AG04450 (cell line): ENCODE measurements around the gene NADK2. TPM values are rescaled to one million over a fixed set of nuclear protein-coding genes. Genes with fewer than 3 reads are reported as not detected.

ENCODE experiments used
- CTCF ChIA-PET: fragments of 300-600, 350-600 bp; formaldehyde crosslinking; extraction: SDS; loops from one replicate; lab custom pipeline; 2022; ENCODE audit warnings: antibody characterized with exemption, inconsistent platforms; lab: Charles Lee
- POLR2A ChIA-PET: fragments of 350-600 bp; formaldehyde crosslinking; extraction: SDS; loops from one replicate; lab custom pipeline; 2021; ENCODE audit warnings: antibody characterized with exemption, inconsistent platforms; lab: Yijun Ruan, JAX
- DNase-seq: peaks from one replicate; pipeline ENCODE4 v3.0.0-alpha.2; 2011; ENCODE audit warnings: low read depth, low spot score
- H3K27ac ChIP-seq: one replicate; pipeline ENCODE4 v1.5.1; 2012; ENCODE audit warnings: low read depth, low read length, control low read depth
- H3K27me3 ChIP-seq: one replicate; pipeline ENCODE4 v1.6.0; 2012; ENCODE audit warnings: low read length; ENCODE audit not compliant: control insufficient read depth, insufficient read depth
- H3K4me3 ChIP-seq: 2 replicates; pipeline ENCODE4 v1.5.1; 2011; ENCODE audit warnings: mild to moderate bottlenecking, low read depth, low read length, control low read depth
- H3K9me3 ChIP-seq: 2 replicates; pipeline ENCODE4 v1.5.1; 2012; ENCODE audit warnings: low read length; ENCODE audit not compliant: control insufficient read depth, insufficient read depth
- CTCF ChIP-seq: IDR thresholded peaks from 2 replicates; pipeline ENCODE4 v1.5.1; 2011; ENCODE audit warnings: low read depth, low read length, control low read depth, inconsistent platforms
- polyA plus RNA-seq: library from polyadenylated mRNA; depleted of rRNA; stranded (reverse); fragments of >200 nt; gene quantifications from 2 replicates; pipeline ENCODE4 v1.2.3, GENCODE V29; 2011

Gene NADK2
- polyA plus RNA-seq, 1 experiment, result 18.5 TPM

DNA sequence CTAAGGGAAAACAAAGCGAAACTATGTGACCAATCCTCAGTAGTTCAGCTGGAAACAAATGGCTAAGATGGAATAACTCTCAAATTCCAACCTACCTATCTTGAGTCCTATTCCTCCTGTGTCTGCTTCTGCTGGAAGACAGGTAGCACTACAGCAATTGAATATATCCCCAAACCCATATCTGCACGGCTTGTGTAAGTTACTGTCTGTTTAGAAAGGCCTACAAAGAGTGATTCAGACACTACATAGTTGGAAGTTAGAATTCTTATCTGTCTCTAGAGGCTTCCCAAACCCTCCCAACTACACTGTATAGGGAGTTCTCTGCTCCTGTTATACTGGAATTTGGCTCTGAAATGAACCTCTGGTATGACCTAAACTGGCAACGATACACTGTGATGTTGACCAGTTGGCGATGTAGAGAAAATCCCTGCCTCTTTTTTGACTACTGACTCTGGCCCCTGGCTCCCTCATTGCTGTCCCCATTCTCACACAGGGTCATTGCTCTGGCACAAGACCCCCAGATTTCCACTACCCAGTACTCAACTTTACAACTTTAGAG lies 22.6 kb upstream of the NADK2 start:
- Histone ChIP-seq H3K27ac (no peak overlapping the region), H3K4me3 (no peak overlapping the region), H3K9me3 (no peaks in the 10 kb centered on the region), H3K27me3 (no peaks in the 10 kb centered on the region)
- POLR2A ChIA-PET, result no interaction called here
- TF ChIP-seq CTCF, result no peak
- no peak for DNase-seq
- CTCF ChIA-PET, result interaction anchor here (0.8 to 7.0 kb wide), 11 partner anchors 8 to 428 kb away, joined by 3 to 117 read pairs (median 8); partner anchors contain the start of gene RANBP3L

DNA sequence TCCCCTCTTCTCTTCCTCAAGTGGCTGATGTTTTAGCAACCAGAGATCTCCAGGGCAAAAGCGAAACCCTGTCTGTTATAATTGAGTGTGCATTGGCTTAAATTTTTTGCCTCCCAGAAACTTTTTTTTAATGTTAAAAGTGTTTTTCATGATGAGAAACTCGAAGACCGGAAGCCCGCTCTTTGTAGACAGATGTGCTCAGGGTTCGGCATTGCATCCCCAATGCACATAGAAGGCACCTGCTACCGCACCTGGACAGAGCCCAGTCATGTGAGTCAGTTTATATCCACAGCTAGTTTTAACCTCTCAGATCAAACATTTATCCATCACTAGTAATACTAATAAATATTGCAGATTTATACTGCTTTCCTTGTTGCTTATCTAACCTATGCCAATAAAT lies 19.5 kb upstream of the NADK2 start:
- Histone ChIP-seq H3K4me3 (no peak overlapping the region), H3K9me3 (no peaks in the 10 kb centered on the region), H3K27ac (no peak overlapping the region), H3K27me3 (no peaks in the 10 kb centered on the region)
- CTCF ChIA-PET, result interaction anchor here (2.4 kb wide), 1 partner anchor 44 kb away, joined by 11 read pairs; no protein-coding TSS in a partner anchor
- no peak for TF ChIP-seq CTCF
- DNase-seq, result no peak
- POLR2A ChIA-PET, result no interaction called here

GRCh38 chr5:36253575-36253974 lies 11.8 kb upstream of the NADK2 start:
- no peak for DNase-seq
- POLR2A ChIA-PET, result no interaction called here

GRCh38 chr5:36252722-36253365 lies 11.1 kb upstream of the NADK2 start:
- TF ChIP-seq CTCF, result no peak
- Histone ChIP-seq H3K27ac (no peak overlapping the region), H3K9me3 (no peaks in the 10 kb centered on the region), H3K4me3 (no peak overlapping the region), H3K27me3 (no peaks in the 10 kb centered on the region)
- no peak for DNase-seq
- ChIA-PET CTCF (interaction anchor here (0.6 to 3.8 kb wide), 3 partner anchors 11 to 75 kb away, joined by 3 to 28 read pairs (median 12); partner anchors contain the start of gene NADK2), POLR2A (no interaction called here)

More at GRCh38 chr5:36253575-36253974, 11.8 kb upstream of the NADK2 start:
- Histone ChIP-seq H3K27me3 (no peaks in the 10 kb centered on the region), H3K9me3 (no peaks in the 10 kb centered on the region), H3K4me3 (no peak overlapping the region), H3K27ac (no peak overlapping the region)
- no peak for TF ChIP-seq CTCF
- CTCF ChIA-PET, result interaction anchor here (0.6 kb wide), 1 partner anchor 12 kb away, joined by 6 read pairs; no protein-coding TSS in a partner anchor

GRCh38 chr5:36251218-36251617 lies 9.5 kb upstream of the NADK2 start:
- Histone ChIP-seq H3K9me3 (no peaks in the 10 kb centered on the region), H3K4me3 (no peak overlapping the region), H3K27ac (no peak overlapping the region), H3K27me3 (no peaks in the 10 kb centered on the region)
- POLR2A ChIA-PET, result no interaction called here
- CTCF ChIA-PET, result interaction anchor here (0.7 to 3.8 kb wide), 6 partner anchors 9 to 445 kb away, joined by 3 to 28 read pairs (median 6); partner anchors contain the start of gene NADK2
- no peak for DNase-seq
- no peak for TF ChIP-seq CTCF
